Measurements from ENCODE around the gene FFAR1. TPM values are rescaled to one million over a fixed set of nuclear protein-coding genes. Genes with fewer than 3 reads are reported as not detected.
"Not testable (repeated sequence)": the region's sequence is repeated elsewhere in the genome, so short reads cannot be mapped to it uniquely, and the experiment has no call there.

The FFAR1 gene
- total and polyA plus RNA-seq, 2 of the 8 experiments (the other 6 are each of a cell fraction or from before 2014, with no cell fraction given), result not detected

- H2BK5ac ChIP-seq (ENCODE audit: low read depth, low read length); FAIRE-seq; H3K4me2 ChIP-seq (ENCODE audit: insufficient read depth in 1 of 2, low read depth in 2 of 2, low read length in 2 of 2); H3K23ac ChIP-seq (ENCODE audit: insufficient read length); H3K36me3 ChIP-seq (ENCODE audit: control insufficient read depth in 2 of 4, insufficient read depth in 4 of 4, low read length in 3 of 4); H3K27me3 ChIP-seq (replicated peaks in 1 of 4; ENCODE audit: control insufficient read depth in 3 of 4, extremely low read depth in 1 of 4, insufficient read depth in 3 of 4, low read length in 3 of 4); H3K23me2 ChIP-seq (ENCODE audit: low read depth, low read length); H3K27ac ChIP-seq (ENCODE audit: low read depth, low read length); H2BK20ac ChIP-seq (ENCODE audit: low read length); H3K9me3 ChIP-seq (ENCODE audit: insufficient read depth in 2 of 2, low read depth in 1 of 2, low read length in 1 of 2); H2AFZ ChIP-seq (ENCODE audit: low read length); POLR2A ChIA-PET (ENCODE audit: partially characterized antibody); H2BK120ac ChIP-seq (replicated peaks; ENCODE audit: low read depth, low read length); H2BK12ac ChIP-seq (ENCODE audit: low read depth, low read length); H3K18ac ChIP-seq (ENCODE audit: extremely low read depth, low read length); H3K56ac ChIP-seq (replicated peaks; ENCODE audit: insufficient read length, low read depth, low read length); H2AK5ac ChIP-seq (ENCODE audit: low read depth, low read length); CTCF ChIA-PET (ENCODE audit: partially characterized antibody); H4K20me1 ChIP-seq (replicated peaks in 1 of 2; ENCODE audit: control insufficient read depth in 1 of 2, insufficient read depth in 2 of 2, low read length in 2 of 2); H3K79me2 ChIP-seq (ENCODE audit: control insufficient read depth in 1 of 2, insufficient read depth in 2 of 2, low read length in 2 of 2); H4K8ac ChIP-seq (ENCODE audit: extremely low read depth, insufficient read depth, low read length); H2BK15ac ChIP-seq (ENCODE audit: low read length); H3K4me3 ChIP-seq (ENCODE audit: extremely low read depth in 1 of 4, insufficient read depth in 2 of 4, low read depth in 3 of 4, low read length in 4 of 4); H3K14ac ChIP-seq (ENCODE audit: insufficient read length); H3K9ac ChIP-seq (replicated peaks in 1 of 4; ENCODE audit: extremely low read depth in 1 of 4, low read depth in 3 of 4, low read length in 3 of 4); H3K4ac ChIP-seq (replicated peaks; ENCODE audit: insufficient read length, low read depth, low read length); H4K91ac ChIP-seq (replicated peaks; ENCODE audit: insufficient read length, low read length); H3K79me1 ChIP-seq (ENCODE audit: low read depth, low read length); H3K4me1 ChIP-seq (replicated peaks in 1 of 4; ENCODE audit: control insufficient read depth in 3 of 4, insufficient read depth in 4 of 4, low read length in 3 of 4); H4K5ac ChIP-seq (ENCODE audit: insufficient read length, low read depth, low read length): not testable (repeated sequence)
- WGBS, 2 experiments (ENCODE audit: extremely low coverage in 1 of 2, insufficient coverage in 1 of 2, insufficient read length in 1 of 2, insufficient replicate concordance in 2 of 2, low coverage in 1 of 2, low lambda C conversion rate in 2 of 2, missing lambda C conversion rate in 1 of 2), result 97% methylated on average over 14 of the region's 21 CpGs; no CpG with 5 or more reads in 1 of the 2 experiments
- DNase-seq (ENCODE audit: low read depth in 1 of 2, low spot score in 2 of 2), result peak in 1 of 2 experiments; percentile 35
These were observed 11.7 kb downstream of the FFAR1 start for GRCh38 chr19:35359395-35359794.

GRCh38 chr19:35360081-35360480 is 12.4 kb downstream of the FFAR1 start:
- H3K9ac ChIP-seq (replicated peaks in 1 of 4; ENCODE audit: extremely low read depth in 1 of 4, low read depth in 3 of 4, low read length in 3 of 4); H4K20me1 ChIP-seq (replicated peaks in 1 of 2; ENCODE audit: control insufficient read depth in 1 of 2, insufficient read depth in 2 of 2, low read length in 2 of 2); H3K4me1 ChIP-seq (replicated peaks in 1 of 4; ENCODE audit: control insufficient read depth in 3 of 4, insufficient read depth in 4 of 4, low read length in 3 of 4); H3K4ac ChIP-seq (replicated peaks; ENCODE audit: insufficient read length, low read depth, low read length); CTCF ChIA-PET (ENCODE audit: partially characterized antibody); H3K23me2 ChIP-seq (ENCODE audit: low read depth, low read length); H3K56ac ChIP-seq (replicated peaks; ENCODE audit: insufficient read length, low read depth, low read length); H3K4me3 ChIP-seq (ENCODE audit: extremely low read depth in 1 of 4, insufficient read depth in 2 of 4, low read depth in 3 of 4, low read length in 4 of 4); H3K9me3 ChIP-seq (ENCODE audit: insufficient read depth in 2 of 2, low read depth in 1 of 2, low read length in 1 of 2); FAIRE-seq; H3K27ac ChIP-seq (ENCODE audit: low read depth, low read length); H4K8ac ChIP-seq (ENCODE audit: extremely low read depth, insufficient read depth, low read length); H4K91ac ChIP-seq (replicated peaks; ENCODE audit: insufficient read length, low read length); H3K79me2 ChIP-seq (ENCODE audit: control insufficient read depth in 1 of 2, insufficient read depth in 2 of 2, low read length in 2 of 2); H3K4me2 ChIP-seq (ENCODE audit: insufficient read depth in 1 of 2, low read depth in 2 of 2, low read length in 2 of 2); H3K36me3 ChIP-seq (ENCODE audit: control insufficient read depth in 2 of 4, insufficient read depth in 4 of 4, low read length in 3 of 4); H3K79me1 ChIP-seq (ENCODE audit: low read depth, low read length); H3K27me3 ChIP-seq (replicated peaks in 1 of 4; ENCODE audit: control insufficient read depth in 3 of 4, extremely low read depth in 1 of 4, insufficient read depth in 3 of 4, low read length in 3 of 4); H3K14ac ChIP-seq (ENCODE audit: insufficient read length); H2BK12ac ChIP-seq (ENCODE audit: low read depth, low read length); H2BK5ac ChIP-seq (ENCODE audit: low read depth, low read length); H2BK20ac ChIP-seq (ENCODE audit: low read length); POLR2A ChIA-PET (ENCODE audit: partially characterized antibody); H2BK15ac ChIP-seq (ENCODE audit: low read length); H2AFZ ChIP-seq (ENCODE audit: low read length); H2BK120ac ChIP-seq (replicated peaks; ENCODE audit: low read depth, low read length); DNase-seq (ENCODE audit: low read depth in 1 of 2, low spot score in 2 of 2); H4K5ac ChIP-seq (ENCODE audit: insufficient read length, low read depth, low read length); H3K18ac ChIP-seq (ENCODE audit: extremely low read depth, low read length); H2AK5ac ChIP-seq (ENCODE audit: low read depth, low read length); H3K23ac ChIP-seq (ENCODE audit: insufficient read length): not testable (repeated sequence)
- WGBS, 2 experiments (ENCODE audit: extremely low coverage in 1 of 2, insufficient coverage in 1 of 2, insufficient read length in 1 of 2, insufficient replicate concordance in 2 of 2, low coverage in 1 of 2, low lambda C conversion rate in 2 of 2, missing lambda C conversion rate in 1 of 2), result no CpG with 5 or more reads among the region's 5 CpGs
